ENCODE data around the gene PCSK5. TPM values are rescaled to one million over a fixed set of nuclear protein-coding genes. Genes with fewer than 3 reads are reported as not detected.

PCSK5 gene
- total and polyA plus RNA-seq, 8 donors, result 0.37 to 86.3 (median 4.9) TPM

DNA sequence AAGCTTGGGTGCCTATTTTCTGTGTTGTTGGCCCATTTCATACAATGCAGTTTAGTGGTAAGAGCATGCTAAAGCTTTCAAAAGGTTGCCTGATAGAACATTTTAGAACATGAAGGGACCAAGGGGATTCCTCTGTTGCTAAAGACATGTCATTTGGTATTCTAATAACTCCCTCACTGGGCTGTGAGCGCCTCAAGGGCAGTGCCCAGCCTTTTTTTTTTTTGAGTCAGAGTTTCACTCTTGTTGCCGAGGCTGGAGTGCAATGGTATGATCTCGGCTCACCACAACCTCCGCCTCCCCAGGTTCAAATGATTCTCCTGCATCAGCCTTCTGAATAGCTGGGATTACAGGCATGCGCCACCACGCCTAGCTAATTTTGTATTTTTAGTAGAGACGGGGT lies 77.1 kb downstream of the PCSK5 start:
- TF ChIP-seq, protein P1, sequence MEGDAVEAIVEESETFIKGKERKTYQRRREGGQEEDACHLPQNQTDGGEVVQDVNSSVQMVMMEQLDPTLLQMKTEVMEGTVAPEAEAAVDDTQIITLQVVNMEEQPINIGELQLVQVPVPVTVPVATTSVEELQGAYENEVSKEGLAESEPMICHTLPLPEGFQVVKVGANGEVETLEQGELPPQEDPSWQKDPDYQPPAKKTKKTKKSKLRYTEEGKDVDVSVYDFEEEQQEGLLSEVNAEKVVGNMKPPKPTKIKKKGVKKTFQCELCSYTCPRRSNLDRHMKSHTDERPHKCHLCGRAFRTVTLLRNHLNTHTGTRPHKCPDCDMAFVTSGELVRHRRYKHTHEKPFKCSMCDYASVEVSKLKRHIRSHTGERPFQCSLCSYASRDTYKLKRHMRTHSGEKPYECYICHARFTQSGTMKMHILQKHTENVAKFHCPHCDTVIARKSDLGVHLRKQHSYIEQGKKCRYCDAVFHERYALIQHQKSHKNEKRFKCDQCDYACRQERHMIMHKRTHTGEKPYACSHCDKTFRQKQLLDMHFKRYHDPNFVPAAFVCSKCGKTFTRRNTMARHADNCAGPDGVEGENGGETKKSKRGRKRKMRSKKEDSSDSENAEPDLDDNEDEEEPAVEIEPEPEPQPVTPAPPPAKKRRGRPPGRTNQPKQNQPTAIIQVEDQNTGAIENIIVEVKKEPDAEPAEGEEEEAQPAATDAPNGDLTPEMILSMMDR (IDR thresholded peaks at IDR 0.05), result no peak
- TF ChIP-seq EP300 (IDR thresholded peaks at IDR 0.05) (no peak), POLR2AphosphoS5 (IDR thresholded peaks at IDR 0.05) (no peak), POLR2A (IDR thresholded peaks at IDR 0.05) (no peak)
- DNase-seq, result no peak

DNA sequence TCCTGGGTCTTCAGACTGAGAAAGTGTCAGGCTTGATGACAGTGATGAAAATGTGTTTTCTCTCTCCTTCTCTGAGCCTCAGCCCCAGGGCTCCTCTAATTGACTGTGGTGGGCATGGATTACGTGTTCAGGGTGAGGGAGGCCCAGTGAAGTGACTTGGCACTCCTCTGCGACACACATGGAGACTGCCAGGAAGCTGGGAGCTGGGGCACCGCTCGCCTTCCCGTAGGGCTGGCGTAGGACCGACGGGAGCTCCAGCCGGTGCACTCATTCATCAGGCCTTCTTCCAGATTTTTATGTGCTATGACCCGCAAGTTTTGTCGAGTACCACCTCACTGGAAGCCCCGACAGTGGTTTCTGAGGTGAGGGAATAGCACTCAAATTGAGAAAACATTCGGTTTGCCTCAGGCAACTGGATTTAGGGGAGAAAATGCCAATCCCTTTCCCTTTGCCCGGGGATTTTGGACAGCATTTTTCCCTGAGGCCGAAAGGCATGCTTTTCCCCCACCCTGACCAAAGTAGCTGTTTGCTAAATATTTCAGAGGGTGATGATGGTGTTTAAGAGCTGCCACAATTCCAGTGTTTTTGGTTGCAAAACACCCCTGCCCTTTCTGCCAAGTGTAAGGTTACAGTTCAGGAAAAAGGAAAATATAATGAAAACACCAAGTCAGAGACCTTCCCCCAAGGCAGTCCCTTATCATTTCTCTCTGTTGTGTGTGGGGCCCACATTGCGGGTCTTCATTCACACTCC lies 83.7 kb downstream of the PCSK5 start:
- Histone ChIP-seq H3K4me3 (no peak overlapping the region), H3K4me1 (peaks cover 0 to 4% (median 0%) of the 10 kb centered on the region in 4 donors), H3K27ac (no peak overlapping the region), H3K27me3 (no peaks in the 10 kb centered on the region), H3K9me3 (no peaks in the 10 kb centered on the region), H3K36me3 (no peaks in the 10 kb centered on the region)
- intact Hi-C loops (cut with DNase I; ENCODE audit: low total_unique reads), result no loop called here
- TF ChIP-seq EP300 (IDR thresholded peaks at IDR 0.05), result no peak
- TF ChIP-seq, protein P1 (IDR thresholded peaks at IDR 0.05), result no peak
- WGBS, 5 donors, result 85 to 94% (median 92%) methylated on average over 8 to 16 of the region's 16 CpGs
- no peak for DNase-seq

More for the DNA sequence above, 77.1 kb downstream of the PCSK5 start:
- H3K4me1 ChIP-seq, result peaks cover 0 to 14% (median 4%) of the 10 kb centered on the region in 4 donors
- H3K27me3 ChIP-seq, result no peaks in the 10 kb centered on the region
- H3K9me3 ChIP-seq, result no peaks in the 10 kb centered on the region
- WGBS, 5 donors, result 92 to 99% (median 96%) methylated on average over 7 of the region's 7 CpGs
- no peaks in the 10 kb centered on the region for H3K36me3 ChIP-seq
- intact Hi-C loops (cut with DNase I; ENCODE audit: low total_unique reads), result no loop called here
- no peak overlapping the region for H3K4me3 ChIP-seq
- H3K27ac ChIP-seq, result no peak overlapping the region

DNA sequence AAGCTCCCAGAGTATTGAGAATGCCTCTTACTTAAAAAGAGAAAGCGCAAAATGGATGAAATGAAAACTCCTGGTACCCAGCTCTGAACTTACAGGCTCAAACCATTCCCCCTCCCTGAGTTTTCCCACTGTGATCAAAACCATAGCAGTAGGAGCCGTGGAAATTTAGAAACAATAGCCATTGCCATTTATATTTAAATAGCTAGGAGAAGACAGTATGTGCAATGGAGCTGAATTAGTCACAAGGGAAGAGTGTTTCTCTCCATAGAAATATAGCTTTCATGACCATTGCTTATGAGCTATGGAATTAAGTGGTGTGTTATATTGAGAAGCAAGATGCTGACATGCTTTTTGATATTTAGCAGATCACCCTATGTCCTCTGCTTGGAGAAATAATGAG lies 84.6 kb downstream of the PCSK5 start:
- Histone ChIP-seq H3K9me3 (no peaks in the 10 kb centered on the region), H3K36me3 (no peaks in the 10 kb centered on the region), H3K27me3 (no peaks in the 10 kb centered on the region), H3K4me1 (peaks cover 0 to 4% (median 0%) of the 10 kb centered on the region in 4 donors), H3K4me3 (no peak overlapping the region), H3K27ac (no peak overlapping the region)
- DNase-seq, result peak in 1 of 2 donors; percentile 49
- TF ChIP-seq POLR2A (IDR thresholded peaks at IDR 0.05) (no peak), EP300 (IDR thresholded peaks at IDR 0.05) (no peak), POLR2AphosphoS5 (IDR thresholded peaks at IDR 0.05) (no peak)
- TF ChIP-seq, protein P1 (IDR thresholded peaks at IDR 0.05), result no peak
- intact Hi-C loops (cut with DNase I; ENCODE audit: low total_unique reads), result no loop called here
- 84 to 95% (median 93%) methylated on average over 2 of the region's 2 CpGs for WGBS, 5 donors

DNA sequence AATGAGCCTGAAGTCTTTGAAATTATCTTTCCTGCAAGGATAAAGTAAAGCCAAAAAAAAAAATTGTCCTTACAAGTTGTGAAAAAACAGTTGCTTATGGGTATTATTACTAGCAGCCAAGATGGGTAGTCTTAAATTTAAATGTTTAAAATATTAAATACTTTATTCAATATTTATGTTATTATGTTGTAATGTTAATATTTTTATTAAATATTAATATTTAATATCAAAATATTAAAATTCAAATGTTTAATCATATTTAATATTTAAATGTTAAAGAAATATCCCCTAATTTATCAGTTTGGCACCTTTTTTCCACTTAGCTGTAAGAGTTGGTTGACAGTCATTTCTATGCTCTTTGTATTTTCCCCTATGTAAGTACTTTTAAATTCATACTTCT lies 86.1 kb downstream of the PCSK5 start:
- Histone ChIP-seq H3K4me3 (no peak overlapping the region), H3K36me3 (no peaks in the 10 kb centered on the region), H3K4me1 (peaks cover 0 to 4% (median 0%) of the 10 kb centered on the region in 4 donors), H3K27ac (no peak overlapping the region), H3K9me3 (no peaks in the 10 kb centered on the region), H3K27me3 (no peaks in the 10 kb centered on the region)
- no peak for DNase-seq
- intact Hi-C loops (cut with DNase I; ENCODE audit: low total_unique reads), result no loop called here
- no peak for TF ChIP-seq POLR2A (IDR thresholded peaks at IDR 0.05)
- TF ChIP-seq EP300 (IDR thresholded peaks at IDR 0.05), result no peak

DNA sequence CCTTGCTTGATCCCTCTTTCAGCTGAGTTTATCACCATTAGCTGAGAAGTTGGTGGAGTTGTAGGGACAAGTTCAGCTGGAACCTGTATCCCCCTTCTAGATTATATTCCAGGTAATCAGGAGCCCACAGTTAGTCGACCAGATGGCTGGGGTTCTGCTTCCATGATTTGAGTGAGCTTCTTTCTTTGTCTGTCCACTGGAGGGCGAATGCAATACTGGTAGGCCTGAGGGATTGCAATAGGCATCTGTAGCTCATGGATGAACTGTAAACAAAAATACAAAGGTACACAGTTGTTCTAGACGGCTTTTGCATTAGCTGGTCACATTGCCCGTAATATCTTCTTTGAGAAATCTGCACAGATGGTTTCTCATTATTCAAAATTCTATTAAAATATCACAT lies 88.9 kb downstream of the PCSK5 start:
- no peaks in the 10 kb centered on the region for H3K9me3 ChIP-seq
- H3K27ac ChIP-seq, result no peak overlapping the region
- H3K4me3 ChIP-seq, result no peak overlapping the region
- TF ChIP-seq POLR2AphosphoS5 (IDR thresholded peaks at IDR 0.05) (no peak), EP300 (IDR thresholded peaks at IDR 0.05) (no peak), POLR2A (IDR thresholded peaks at IDR 0.05) (no peak)
- TF ChIP-seq, protein P1 (IDR thresholded peaks at IDR 0.05), result no peak
- DNase-seq, result no peak
- no peaks in the 10 kb centered on the region for H3K27me3 ChIP-seq
- H3K36me3 ChIP-seq, result no peaks in the 10 kb centered on the region
- intact Hi-C loops (cut with DNase I; ENCODE audit: low total_unique reads), result no loop called here
- peaks cover 0 to 4% (median 0%) of the 10 kb centered on the region in 4 donors for H3K4me1 ChIP-seq
- 51 to 72% (median 56%) methylated on average over 4 of the region's 4 CpGs for WGBS, 5 donors

Data from stomach (tissue), 9 donors.